H1 (cell line): ENCODE measurements around the gene BRSK2.

Experiments
- JUND ChIP-seq: IDR thresholded peaks from 2 replicates; pipeline ENCODE4 v1.6.1; 2011; ENCODE audit warnings: mild to moderate bottlenecking, improper control_type of control experiment, low read length
- TBP ChIP-seq: IDR thresholded peaks from 2 replicates; pipeline ENCODE4 v1.6.1; 2011; ENCODE audit warnings: low read depth, low read length, improper control_type of control experiment
- TF ChIP-seq, protein P1 (sequence below): IDR thresholded peaks from 2 replicates; pipeline ENCODE4 v1.6.1; 2011; ENCODE audit warnings: low read depth, mild to moderate bottlenecking, low read length; ENCODE audit not compliant: insufficient read depth

DNA sequence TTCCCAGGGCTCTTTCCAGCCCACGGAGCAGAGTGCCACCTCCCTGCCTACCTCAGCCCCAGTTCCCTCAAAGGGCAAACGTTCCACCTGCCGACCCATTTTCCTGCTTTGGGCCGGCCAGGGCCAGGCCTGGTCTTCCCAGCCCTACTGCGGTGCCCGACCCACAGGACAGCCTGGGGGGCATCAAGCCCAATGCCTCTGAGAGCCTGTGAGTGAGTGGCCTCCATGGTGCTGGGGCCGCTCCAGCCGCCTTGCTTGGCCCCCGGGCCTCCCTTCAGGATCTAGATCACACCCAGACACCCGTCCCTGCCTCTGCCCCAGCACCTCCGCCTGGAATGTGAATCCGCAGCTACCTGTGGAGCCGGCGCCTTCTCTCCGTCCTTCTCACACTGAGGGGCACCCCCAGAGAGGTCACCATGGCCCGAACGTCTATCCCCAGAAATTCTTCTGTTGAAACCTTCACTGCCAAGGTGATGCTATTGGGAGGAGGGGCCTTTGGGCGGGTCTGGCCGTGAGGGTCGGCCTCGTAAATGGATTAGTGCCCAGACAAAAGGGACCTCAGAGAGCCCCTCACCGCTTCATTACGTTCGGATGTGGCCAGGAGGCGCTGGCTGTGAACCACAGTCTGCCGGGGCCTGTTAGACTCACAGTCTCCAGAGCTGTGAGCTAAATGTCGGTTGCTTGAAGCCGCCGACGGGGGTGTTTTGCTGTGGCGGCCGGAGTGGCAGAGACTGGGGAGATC, 36.2 kb upstream of the BRSK2 start:
- TF ChIP-seq TBP, result no peak
- no peak for TF ChIP-seq JUND
- TF ChIP-seq, protein P1, sequence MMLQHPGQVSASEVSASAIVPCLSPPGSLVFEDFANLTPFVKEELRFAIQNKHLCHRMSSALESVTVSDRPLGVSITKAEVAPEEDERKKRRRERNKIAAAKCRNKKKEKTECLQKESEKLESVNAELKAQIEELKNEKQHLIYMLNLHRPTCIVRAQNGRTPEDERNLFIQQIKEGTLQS, result no peak
